ENCODE measurements around the gene PYURF. TPM values are rescaled to one million over a fixed set of nuclear protein-coding genes. Genes with fewer than 3 reads are reported as not detected.

PYURF gene
- total and polyA plus RNA-seq, 9 of the 15 experiments (the other 6 are each of a cell fraction or from before 2014, with no cell fraction given): 22.5 to 199 (median 108) TPM

DNA sequence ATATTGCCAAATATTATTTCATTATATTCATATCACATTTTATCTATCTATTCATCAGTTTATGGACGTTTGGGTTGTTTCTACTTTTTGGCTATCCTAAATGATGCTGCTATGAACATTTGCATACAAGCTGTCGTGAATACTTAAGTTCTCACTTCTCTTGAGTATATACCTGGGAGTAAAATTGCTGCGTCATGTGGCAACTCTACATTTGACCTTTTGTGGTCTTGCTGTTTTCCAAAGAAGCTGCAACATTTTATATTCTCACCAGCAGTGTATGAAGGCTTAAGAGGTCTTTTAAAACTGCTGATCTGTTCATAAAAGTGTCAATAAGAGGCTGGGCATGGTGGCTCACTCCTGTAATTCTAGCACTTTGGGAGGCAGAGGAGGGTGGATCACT lies 5.8 kb downstream of the PYURF start (continued):
- TF ChIP-seq CTCF (IDR thresholded peaks at IDR 0.05 in 2 of 3, conservative IDR thresholded peaks at IDR 0.05 in 1 of 3; ENCODE audit: insufficient read depth in 2 of 3, low read depth in 1 of 3, low read length in 3 of 3) (no peak), SP1 (CRISPR knock-in tag; IDR thresholded peaks at IDR 0.05) (no peak), NFE2 (IDR thresholded peaks at IDR 0.05; ENCODE audit: low read depth) (peak; percentile 96), NFE2L1 (tag; IDR thresholded peaks at IDR 0.05; ENCODE audit: borderline replicate concordance, low read depth) (peak; percentile 63), SRSF3 (IDR thresholded peaks at IDR 0.05; ENCODE audit: insufficient read depth, low read length) (no peak), ZNF316 (IDR thresholded peaks at IDR 0.05) (peak; percentile 98), MED1 (CRISPR knock-in tag; IDR thresholded peaks at IDR 0.05; ENCODE audit: borderline replicate concordance) (no peak), BACH1 (tag; IDR thresholded peaks at IDR 0.05) (peak; percentile 57; the same call in 1 of the 2 replicates), KLF10 (CRISPR knock-in tag; IDR thresholded peaks at IDR 0.05) (no peak)
- TF ChIP-seq, protein P1, sequence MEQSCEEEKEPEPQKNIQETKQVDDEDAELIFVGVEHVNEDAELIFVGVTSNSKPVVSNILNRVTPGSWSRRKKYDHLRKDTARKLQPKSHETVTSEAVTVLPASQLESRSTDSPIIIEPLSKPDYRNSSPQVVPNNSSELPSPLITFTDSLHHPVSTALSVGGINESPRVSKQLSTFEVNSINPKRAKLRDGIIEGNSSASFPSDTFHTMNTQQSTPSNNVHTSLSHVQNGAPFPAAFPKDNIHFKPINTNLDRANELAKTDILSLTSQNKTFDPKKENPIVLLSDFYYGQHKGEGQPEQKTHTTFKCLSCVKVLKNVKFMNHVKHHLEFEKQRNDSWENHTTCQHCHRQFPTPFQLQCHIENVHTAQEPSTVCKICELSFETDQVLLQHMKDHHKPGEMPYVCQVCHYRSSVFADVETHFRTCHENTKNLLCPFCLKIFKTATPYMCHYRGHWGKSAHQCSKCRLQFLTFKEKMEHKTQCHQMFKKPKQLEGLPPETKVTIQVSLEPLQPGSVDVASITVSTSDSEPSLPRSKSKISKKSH (CRISPR knock-in tag; IDR thresholded peaks at IDR 0.05): no peak

Data from K562 (cell line).